Fibroblast of villous mesenchyme (primary cell): ENCODE data around the gene NCK2. TPM values are rescaled to one million over a fixed set of nuclear protein-coding genes. Genes with fewer than 3 reads are reported as not detected.

Source experiments
- DNase-seq: peaks from one replicate; pipeline ENCODE4 v3.0.0-alpha.2; 2010; ENCODE audit warnings: low read depth
- H3K4me3 ChIP-seq: 2 replicates; pipeline ENCODE4 v1.5.1; 2011; ENCODE audit warnings: low read depth, mild to moderate bottlenecking, low read length
- total RNA-seq: library from RNA; depleted of rRNA; stranded (reverse); fragments of >200 nt; gene quantifications from 2 replicates; pipeline ENCODE4 v1.2.3, GENCODE V29; 2012
- TF ChIP-seq, protein P1 (sequence below): IDR thresholded peaks from 2 replicates; pipeline ENCODE4 v1.5.1; 2012; ENCODE audit warnings: low read depth, mild to moderate bottlenecking, low read length; ENCODE audit not compliant: insufficient read depth

NCK2 gene
- total RNA-seq, 1 donor = 22.5 TPM

DNA sequence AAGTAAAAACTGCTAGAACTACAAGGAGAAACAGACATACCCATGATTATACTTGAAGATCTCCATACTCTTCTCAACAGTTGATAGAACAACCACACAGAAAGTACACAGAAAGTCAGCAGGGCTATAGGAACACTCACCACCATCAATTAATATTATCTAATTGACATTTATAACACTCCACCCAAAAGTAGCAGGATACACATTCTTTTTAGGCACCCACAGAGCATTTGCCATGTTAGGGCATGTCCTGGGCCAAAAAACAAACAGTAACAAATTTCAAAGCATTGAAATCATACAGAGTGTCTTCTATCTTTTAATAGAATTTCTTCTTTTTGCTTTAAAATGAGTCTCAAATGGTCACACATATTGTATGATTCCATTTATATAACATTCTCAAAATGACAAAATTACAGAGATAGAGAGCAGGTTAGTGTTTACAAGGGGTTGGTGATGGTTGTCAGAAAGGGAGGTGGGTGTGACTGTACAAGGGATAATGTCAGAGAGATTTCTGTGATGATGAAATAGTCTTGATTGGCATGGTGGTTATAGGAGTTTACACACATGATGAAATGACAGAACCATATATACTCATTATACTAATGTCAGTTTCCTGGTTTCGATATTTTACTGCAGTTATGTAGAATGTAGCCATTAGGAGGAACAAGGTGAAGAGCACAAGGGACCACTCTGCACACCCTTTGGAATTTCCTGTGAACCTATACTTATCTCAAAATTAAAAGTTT lies 82.8 kb downstream of the NCK2 start:
- DNase-seq = no peak
- TF ChIP-seq, protein P1, sequence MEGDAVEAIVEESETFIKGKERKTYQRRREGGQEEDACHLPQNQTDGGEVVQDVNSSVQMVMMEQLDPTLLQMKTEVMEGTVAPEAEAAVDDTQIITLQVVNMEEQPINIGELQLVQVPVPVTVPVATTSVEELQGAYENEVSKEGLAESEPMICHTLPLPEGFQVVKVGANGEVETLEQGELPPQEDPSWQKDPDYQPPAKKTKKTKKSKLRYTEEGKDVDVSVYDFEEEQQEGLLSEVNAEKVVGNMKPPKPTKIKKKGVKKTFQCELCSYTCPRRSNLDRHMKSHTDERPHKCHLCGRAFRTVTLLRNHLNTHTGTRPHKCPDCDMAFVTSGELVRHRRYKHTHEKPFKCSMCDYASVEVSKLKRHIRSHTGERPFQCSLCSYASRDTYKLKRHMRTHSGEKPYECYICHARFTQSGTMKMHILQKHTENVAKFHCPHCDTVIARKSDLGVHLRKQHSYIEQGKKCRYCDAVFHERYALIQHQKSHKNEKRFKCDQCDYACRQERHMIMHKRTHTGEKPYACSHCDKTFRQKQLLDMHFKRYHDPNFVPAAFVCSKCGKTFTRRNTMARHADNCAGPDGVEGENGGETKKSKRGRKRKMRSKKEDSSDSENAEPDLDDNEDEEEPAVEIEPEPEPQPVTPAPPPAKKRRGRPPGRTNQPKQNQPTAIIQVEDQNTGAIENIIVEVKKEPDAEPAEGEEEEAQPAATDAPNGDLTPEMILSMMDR = no peak

DNA sequence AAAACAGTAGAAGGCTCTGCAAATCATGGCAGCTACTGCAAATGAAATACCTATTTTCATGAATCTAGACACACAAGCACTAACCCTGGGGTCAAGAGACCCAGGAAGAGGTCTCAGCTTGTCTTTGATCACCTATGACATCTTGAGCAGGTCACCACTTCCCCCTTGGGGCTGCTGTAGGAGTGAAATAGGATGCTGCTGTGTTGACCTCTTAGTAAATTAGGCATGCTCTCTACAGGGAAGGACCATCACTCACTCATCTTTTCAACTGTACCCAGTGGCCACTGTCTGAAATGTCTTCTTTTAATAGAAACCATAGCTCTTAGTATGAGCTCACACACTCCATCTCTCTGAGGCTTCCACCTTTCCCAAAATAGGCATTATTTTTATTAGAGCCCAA lies 83.8 kb downstream of the NCK2 start:
- DNase-seq = no peak
- TF ChIP-seq, protein P1 = no peak

More for the DNA sequence above, 82.8 kb downstream of the NCK2 start:
- H3K4me3 ChIP-seq = no peak overlapping the region

DNA sequence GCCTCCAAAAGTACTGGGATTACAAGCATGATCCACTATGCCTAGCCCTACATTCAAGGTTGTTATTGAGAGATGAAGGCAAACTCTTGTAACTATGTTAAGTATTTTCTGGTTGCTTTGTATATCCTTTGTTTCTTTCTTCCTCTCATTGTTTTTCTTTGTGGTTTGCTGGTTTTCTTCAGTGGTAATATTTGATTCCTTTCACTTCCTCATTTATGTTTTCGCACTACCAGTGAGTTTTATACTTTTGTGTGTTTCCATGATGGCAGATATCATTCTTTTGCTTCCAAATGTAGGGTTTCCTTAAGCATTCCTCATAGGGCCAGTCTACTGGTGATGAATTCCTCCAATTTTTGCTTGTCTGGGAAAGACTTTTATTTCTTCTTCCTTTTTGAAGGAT lies 90.2 kb downstream of the NCK2 start:
- TF ChIP-seq, protein P1 = no peak
- no peak overlapping the region for H3K4me3 ChIP-seq
- DNase-seq = no peak

More for the DNA sequence above, 83.8 kb downstream of the NCK2 start:
- no peak overlapping the region for H3K4me3 ChIP-seq

DNA sequence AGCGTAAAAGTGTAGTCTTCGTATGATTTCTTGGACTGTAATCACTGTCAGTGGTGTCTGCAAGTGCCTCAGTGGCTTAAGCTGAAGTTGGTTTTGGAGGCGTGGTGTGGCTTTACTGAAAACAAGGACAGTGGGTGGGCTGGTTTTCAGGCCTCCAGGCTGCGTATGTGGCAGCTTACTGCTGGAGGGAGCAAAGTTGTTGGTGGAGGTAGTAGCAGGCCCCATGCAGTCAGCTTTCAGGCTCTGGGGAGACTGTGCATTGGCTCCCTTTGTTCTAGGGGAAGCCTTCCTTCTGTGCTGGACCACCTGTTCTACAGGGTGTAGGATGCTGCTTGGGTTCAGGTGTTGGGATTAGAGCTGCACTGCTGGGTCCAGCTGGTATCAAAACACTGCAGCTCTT lies 91.6 kb downstream of the NCK2 start:
- no peak overlapping the region for H3K4me3 ChIP-seq
- DNase-seq = no peak
- TF ChIP-seq, protein P1 = no peak

DNA sequence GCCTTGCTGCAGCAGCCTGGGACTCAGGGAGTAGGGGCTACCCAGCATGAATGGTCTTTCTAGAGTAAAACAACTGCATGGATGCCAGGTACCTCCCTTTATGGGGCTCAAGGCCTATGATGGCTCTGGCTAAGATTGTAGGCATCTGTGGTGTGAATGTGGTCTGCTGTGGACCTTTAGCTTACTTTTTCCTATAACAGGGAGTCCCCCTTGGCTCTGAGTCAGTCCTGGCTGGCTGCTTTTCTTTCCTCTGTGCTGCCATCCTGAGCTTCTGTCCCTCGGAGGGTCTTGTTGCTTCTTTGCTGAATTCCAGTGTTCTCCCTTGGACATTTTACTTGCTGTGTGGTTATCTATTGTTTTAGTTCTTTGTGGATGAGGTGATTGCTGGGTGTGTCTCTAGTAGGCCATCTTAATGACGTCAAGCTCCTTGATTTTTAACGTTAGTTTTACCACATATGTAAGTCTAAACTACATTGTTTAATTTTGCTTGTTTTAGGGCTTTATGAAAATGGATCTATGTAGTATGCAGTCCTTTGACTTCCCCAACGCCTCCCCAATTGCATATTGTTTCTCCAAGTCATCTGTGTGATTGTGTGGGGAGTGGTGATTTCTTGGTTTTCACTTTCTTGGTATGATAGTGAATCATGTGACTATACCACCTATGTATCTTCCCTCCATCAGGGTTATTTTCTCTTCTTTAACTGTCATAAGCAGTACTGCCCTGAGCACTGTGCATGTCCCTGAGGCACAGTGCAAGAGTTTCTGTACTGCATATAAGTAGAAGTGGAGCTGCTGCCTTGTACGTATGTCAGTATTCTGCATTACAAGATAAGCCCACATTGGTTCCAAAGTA lies 92.4 kb downstream of the NCK2 start:
- no peak overlapping the region for H3K4me3 ChIP-seq
- DNase-seq = no peak
- TF ChIP-seq, protein P1 = no peak

DNA sequence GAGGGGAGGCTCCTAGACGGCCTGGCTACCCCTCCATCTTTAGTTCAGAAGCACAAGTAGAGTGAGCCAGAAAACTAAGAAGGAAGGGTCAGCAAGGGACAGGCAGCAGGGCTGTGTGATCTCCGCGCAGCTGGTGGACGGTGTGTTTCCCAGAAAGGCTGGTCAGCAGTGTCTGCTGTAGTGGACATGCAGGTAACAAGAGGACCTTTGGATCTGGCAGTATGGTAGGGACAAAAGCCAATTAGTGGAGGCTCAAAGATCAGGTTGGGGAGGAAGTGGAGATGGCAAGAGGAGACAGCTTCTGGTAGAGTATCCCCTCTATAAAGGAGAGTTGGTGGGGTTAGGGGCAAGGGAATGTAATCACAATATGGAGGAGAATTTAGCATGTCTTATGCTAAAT lies 95.1 kb downstream of the NCK2 start:
- DNase-seq = no peak
- TF ChIP-seq, protein P1 = no peak
- no peak overlapping the region for H3K4me3 ChIP-seq
